ENCODE data around the gene PADI4.

Gene PADI4

GRCh38 chr1:17286646-17287045 lies 21.4 kb upstream of the PADI4 start:
- DNase-seq = no peak

DNA sequence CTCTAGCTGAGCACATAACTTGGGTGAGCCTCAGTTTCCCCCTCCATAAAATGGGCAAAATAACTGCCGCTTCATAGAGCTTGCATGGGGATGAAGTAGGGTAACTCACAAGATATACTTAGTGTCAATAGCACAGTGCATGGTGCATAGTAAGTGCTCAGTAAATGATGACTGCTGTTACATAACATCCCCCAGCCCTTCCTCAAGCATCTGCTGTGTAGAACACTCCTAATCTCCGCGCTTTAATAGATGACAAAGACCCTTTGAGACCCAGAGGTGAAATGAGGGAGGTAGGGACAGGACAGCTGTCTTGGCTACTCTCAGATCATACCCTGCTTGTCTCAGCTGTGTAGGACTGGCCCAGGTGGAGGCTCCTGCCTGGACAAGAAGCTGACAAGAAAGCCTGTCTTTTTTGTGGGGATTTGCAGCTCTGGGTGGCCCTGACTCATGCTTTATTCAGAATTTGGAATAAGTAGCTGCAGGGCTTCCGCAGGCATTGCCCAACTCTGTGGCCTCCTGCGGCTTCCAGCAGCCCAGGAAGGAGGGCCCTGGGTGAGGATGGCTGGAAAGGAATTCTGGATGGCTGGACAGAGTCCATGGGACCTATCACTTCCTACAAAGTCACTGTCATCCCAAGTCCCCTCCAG lies 20.7 kb upstream of the PADI4 start:
- DNase-seq = no peak

DNA sequence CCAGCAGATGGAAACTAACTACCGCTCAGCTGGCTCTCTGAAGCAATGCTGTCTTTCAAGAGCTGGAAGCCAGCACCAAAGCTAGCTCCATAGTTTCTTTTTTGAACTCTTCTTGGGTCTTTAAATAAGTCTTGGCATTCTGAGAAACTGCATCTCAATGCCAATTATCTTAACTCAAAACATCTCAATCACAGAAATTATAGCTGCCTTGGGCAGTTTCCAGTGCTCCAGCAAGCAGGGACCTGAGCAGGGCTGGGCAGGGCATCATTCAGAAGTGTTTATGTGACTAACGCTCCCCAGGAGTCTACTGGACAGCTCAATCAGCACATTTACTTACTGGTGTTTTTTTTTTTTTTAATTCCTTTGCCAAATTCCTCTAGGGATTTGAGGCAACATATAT lies 18.3 kb upstream of the PADI4 start:
- no peak for DNase-seq

- DNase-seq = no peak
These were observed 17.4 kb upstream of the PADI4 start for GRCh38 chr1:17290553-17290952.

GRCh38 chr1:17292299-17293160 lies 15.5 kb upstream of the PADI4 start:
- DNase-seq = no peak

DNA sequence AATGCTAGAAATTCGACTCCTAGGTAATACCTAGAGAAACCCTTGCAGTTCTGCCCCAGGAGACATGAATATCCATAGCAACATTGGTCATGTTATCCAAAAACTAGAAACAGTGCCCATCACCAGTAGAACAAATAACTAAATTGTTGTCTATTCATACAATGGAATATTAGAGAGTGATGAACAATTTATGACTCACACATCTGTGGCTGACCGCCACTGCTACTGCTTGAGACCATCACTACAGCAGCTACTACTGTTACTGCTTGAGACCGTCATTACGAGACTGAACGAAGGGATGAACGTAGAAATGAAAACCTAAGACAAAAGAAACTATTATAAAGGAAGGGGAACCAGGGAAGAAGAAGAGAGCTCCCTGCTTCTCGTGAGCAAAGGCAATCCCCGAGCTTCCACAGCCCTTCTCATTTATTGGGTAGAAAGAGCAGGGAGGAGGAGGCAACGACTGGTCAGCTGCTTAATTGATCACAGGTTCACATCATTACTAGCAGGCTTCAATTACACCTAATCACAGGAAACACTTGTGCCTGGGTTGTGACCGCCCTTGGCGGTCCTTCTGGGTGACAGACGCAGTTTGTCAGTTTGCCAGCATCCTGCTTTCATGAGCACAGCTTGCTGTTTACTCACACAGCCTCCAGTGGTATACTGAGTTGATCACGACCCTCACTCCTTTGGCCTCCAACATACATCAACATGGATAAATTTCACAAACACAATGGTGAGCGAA lies 14.1 kb upstream of the PADI4 start:
- no peak for DNase-seq

- DNase-seq = no peak
These were observed 12.7 kb upstream of the PADI4 start for GRCh38 chr1:17295292-17295691.

GRCh38 chr1:17296086-17296485 lies 11.9 kb upstream of the PADI4 start:
- DNase-seq = no peak

DNA sequence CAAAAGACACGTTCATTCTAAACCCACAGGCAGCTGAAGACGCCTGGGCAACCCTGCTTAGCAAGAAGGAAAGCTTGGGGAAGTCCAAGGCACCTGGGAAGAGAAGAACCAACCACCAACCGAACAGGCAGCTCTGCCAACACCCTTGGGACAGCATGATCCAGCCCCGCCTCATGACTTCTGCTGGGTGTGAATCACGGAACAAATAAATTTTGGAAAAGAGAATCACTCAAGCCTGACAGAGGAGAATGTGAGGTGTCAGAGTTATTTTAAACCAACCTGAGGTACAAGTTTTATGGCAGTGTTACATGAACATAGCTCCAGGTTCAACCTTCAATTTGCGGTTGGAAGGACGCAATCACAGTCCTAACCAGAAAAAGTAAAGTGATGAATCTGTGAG lies 10.0 kb upstream of the PADI4 start:
- no peak for DNase-seq

DNA sequence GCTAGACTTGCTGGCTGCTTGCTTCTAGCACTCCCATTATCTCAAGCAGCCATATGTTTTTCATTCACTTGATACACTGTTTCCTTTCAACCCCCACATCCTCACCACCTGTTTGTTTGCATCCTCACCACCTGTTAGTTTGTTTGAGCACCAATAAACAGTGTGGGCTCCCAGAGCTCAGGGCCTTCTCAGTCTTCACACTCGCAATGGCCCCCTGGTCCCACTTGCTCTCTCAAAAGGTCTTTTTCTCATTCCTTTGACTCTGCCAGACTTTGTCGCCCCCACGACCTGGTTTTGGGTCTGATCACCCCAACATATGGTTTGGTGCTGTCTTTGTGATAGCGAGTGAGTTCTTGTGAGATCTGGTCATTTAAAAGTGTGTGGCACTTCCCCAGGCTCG lies 6.2 kb upstream of the PADI4 start:
- no peak for DNase-seq

- no peak for DNase-seq
These were observed 3.7 kb upstream of the PADI4 start for GRCh38 chr1:17304151-17304825.

- DNase-seq = no peak
These were observed 3.2 kb upstream of the PADI4 start for GRCh38 chr1:17304826-17305175.

- DNase-seq = no peak
These were observed 2.4 kb upstream of the PADI4 start for GRCh38 chr1:17305576-17306095.

DNA sequence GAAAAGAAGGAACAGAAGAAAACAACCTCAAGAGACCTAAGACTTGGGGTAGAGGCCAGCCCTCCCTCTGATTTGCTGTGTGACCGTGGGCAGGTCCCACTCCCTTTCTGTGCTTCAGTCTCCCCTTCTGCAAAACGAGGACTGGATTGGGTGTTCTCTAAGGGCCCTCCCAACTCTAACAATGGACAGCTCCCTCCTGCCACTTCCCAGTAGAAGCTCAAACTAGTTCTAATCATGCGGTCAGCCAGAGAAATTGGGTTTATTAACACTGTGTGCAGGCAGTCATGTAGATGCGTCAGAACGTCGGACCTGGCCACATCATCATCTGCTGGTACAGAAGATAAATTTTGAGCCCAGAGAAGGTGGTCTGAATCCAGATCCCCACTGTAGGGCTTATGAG lies 1.6 kb upstream of the PADI4 start:
- DNase-seq = no peak

DNA sequence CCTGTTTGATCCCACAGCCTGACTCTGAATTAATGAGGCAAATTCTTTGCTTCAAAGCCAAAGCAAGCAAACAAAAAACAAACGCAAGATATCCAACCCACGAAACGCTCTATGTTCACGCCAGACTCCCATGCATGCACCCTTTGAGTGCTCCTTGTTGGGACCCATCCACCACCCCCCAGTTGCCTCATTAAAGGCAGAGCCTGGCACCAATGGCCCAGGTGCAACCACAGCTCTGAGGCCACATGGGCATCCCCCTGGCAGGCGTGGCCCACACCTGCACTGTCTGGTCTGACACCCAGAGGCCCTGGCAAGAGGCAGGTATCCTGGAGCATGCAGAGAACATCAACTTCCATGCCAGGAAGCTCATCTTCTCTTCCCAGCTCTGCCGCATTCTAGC lies 1.1 kb upstream of the PADI4 start:
- DNase-seq = no peak

DNA sequence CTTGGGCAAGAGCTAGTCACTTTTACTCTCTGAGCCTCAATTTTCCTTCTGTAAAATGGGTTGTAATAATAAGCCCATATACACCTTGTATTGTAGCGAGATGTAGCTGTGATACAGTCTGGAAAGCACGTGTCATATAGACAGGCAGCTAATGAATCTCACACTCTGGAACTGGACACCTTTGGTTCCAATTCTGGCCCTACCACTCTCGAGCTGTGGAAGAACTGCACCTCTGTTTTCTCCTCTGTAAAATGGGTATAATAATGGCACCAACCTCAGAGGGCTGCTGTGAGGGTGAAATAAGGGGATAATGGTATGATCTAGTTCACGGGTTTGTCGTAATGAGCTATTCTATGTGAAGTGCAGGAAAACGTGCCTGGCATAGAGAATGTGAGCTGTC lies 668 bp upstream of the PADI4 start:
- DNase-seq = no peak

DNA sequence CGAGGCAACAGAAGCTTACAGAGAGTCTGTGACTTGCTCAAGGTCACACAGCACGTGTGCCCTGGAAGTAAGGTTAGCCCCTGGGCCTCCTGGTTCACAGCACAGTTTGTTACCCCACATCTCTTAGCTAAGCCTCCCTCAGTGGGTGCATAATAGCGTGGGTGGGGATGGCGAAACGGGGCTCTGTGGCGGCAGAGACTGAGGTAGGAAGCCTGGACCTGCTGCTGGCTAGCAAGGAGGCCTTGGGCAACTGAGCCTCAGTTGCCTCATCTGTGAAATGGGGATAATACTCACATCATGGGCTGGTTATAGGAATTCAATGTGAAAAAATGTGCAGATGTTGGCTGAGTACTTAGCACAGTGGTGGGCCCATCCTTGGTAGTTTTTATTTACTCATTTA lies 596 bp downstream of the PADI4 start:
- DNase-seq = no peak

- DNase-seq = no peak
These were observed 1.6 kb downstream of the PADI4 start for GRCh38 chr1:17309426-17310067.

DNA sequence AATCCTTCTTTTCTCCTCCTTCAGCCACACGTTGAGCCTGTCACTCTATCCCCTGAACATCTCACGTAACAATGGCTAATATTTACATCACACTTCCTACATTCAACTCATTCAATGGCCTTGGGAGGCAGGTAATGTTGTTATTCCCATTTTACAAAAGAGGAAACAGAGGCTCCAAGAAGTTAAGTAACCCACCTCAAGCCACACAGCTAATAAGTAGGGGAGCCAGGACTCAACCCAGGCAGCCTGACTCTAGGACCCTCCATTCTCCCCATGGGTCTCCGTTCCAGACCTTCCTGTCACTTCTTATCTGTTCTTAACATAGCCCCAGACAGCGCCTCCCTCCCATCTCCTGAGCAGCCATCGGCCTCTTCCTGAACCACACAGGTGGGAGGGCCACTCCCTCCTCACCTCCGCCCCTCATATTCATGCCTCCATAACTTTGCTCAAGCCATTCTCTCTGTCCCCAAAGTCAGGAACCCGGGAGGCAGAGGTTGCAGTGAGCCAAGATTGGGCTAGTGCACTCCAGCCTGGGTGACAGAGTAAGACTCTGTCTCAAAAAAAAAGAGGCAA lies 2.2 kb downstream of the PADI4 start:
- DNase-seq = no peak

- no peak for DNase-seq
These were observed 5.7 kb downstream of the PADI4 start for GRCh38 chr1:17313530-17314309.

- no peak for DNase-seq
These were observed 6.5 kb downstream of the PADI4 start for GRCh38 chr1:17314491-17314971.
